ENCODE results near the gene NID1. TPM values are rescaled to one million over a fixed set of nuclear protein-coding genes. Genes with fewer than 3 reads are reported as not detected.

NID1 gene
- total and polyA plus RNA-seq, 2 donors (not counting 3 experiments of a cell fraction or from before 2014, with no cell fraction given) = 87.0 to 109 TPM

DNA sequence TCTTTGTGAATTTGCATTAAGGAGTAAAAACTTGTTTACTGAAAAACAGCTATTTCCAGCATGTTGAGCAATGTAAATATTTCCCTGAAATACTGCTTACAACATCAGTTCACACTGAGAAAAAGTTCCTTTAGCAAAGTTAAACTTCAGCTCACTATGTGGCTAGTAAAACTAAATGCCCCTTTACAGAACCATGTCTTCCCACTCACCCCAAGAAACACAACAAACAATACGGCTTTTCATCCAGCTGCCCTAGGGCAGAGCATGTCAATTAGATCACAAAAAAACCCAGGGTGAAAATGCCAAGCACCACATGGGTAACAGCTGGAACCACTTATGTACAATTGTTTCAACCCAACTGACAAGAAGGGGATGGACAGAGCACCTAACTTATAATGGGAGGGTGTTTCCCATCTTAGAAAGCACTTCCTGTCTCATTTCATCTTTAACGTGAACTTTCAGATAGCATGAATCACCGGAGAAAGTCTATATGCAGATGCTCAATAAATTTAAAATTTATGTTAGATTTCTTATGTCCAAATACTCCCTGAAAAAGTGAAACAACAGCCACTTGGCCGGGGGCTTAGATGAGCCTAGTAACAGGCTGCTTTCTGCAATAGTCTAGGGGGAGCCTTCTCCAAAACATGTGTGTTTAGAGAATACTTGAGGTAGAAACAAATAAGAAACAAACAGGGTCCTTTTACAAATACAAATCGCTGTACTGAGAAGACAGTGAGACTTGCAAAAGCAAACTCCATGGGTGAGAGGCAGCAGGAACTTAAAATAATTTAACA is 6.6 kb downstream of the NID1 start:
- H3K4me2 ChIP-seq (ENCODE audit: insufficient read depth, low read length) = no peak overlapping the region
- FAIRE-seq (peak; percentile 24), DNase-seq (ENCODE audit: low read depth, low spot score) (peak; percentile 10)
- BruUV-seq (replicated peaks) = no TSS peak
- ChIA-PET CTCF (no interaction called here), POLR2A (no interaction called here)
- H2AFZ ChIP-seq (ENCODE audit: low read depth, low read length) = no peak overlapping the region
- no peaks in the 10 kb centered on the region for H3K36me3 ChIP-seq (ENCODE audit: control insufficient read depth in 2 of 2, extremely low read depth in 1 of 2, insufficient read depth in 2 of 2, low read length in 2 of 2)
- H3K9ac ChIP-seq (replicated peaks; ENCODE audit: extremely low read depth, insufficient read depth, low read length) = no peak overlapping the region
- H3K9me3 ChIP-seq (replicated peaks; ENCODE audit: control insufficient read depth, insufficient read depth, low read length) = no peaks in the 10 kb centered on the region
- H3K27me3 ChIP-seq (ENCODE audit: control insufficient read depth in 2 of 2, insufficient read depth in 2 of 2, low read length in 2 of 2) = no peaks in the 10 kb centered on the region
- H3K4me1 ChIP-seq (ENCODE audit: control insufficient read depth, extremely low read depth, insufficient read depth, low read length) = peaks cover 5% of the 10 kb centered on the region
- dilution Hi-C loops (cut with MboI; ENCODE audit: extremely low pct_ligation_motif_present, low sequenced_read_pairs) = no loop called here
- no peak overlapping the region for H3K4me3 ChIP-seq (replicated peaks in 1 of 3; ENCODE audit: insufficient read depth in 1 of 3, low read depth in 1 of 3, low read length in 3 of 3)
- intact Hi-C loops (cut with micrococcal nuclease) = no loop called here
- no peaks in the 10 kb centered on the region for H3K9me1 ChIP-seq (replicated peaks; ENCODE audit: control insufficient read depth, extremely low read depth, insufficient read depth, low read length)
- no peak for TF ChIP-seq FOS (IDR thresholded peaks at IDR 0.05; ENCODE audit: borderline replicate concordance, insufficient read depth, low read length)
- no peak for TF ChIP-seq GATA2 (IDR thresholded peaks at IDR 0.05; ENCODE audit: insufficient read depth, insufficient read length, low read depth, low read length)
- no peak for TF ChIP-seq POLR2A (IDR thresholded peaks at IDR 0.05; ENCODE audit: low read depth, low read length)
- no peak for TF ChIP-seq CTCF (IDR thresholded peaks at IDR 0.05; ENCODE audit: extremely low read depth in 1 of 2, insufficient read depth in 1 of 2, low read depth in 1 of 2, low read length in 2 of 2)
- no peak for TF ChIP-seq JUN (IDR thresholded peaks at IDR 0.05; ENCODE audit: borderline replicate concordance, insufficient read depth, insufficient read length, low read depth)
- TF ChIP-seq, protein P1, sequence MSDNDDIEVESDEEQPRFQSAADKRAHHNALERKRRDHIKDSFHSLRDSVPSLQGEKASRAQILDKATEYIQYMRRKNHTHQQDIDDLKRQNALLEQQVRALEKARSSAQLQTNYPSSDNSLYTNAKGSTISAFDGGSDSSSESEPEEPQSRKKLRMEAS (IDR thresholded peaks at IDR 0.05; ENCODE audit: insufficient read depth, insufficient read length) = no peak
- TF ChIP-seq MYC (IDR thresholded peaks at IDR 0.05; ENCODE audit: low read depth, low read length) = no peak
- TF ChIP-seq POLR2AphosphoS5 (IDR thresholded peaks at IDR 0.05; ENCODE audit: insufficient read depth, low read depth, low read length) = no peak
- no peak for TF ChIP-seq EZH2 (IDR thresholded peaks at IDR 0.05; ENCODE audit: borderline replicate concordance, low read depth, low read length, severe bottlenecking)
- no peaks in the 10 kb centered on the region for H4K20me1 ChIP-seq (replicated peaks; ENCODE audit: control insufficient read depth, extremely low read depth, insufficient read depth, low read length)
- H3K79me2 ChIP-seq (ENCODE audit: control insufficient read depth, insufficient read depth, low read length) = no peaks in the 10 kb centered on the region
- H3K27ac ChIP-seq (ENCODE audit: insufficient read depth, low read depth, low read length) = no peak overlapping the region

All from endothelial cell of umbilical vein (primary cell).